Measurements from ENCODE around the gene SUV39H2.
"Not testable (repeated sequence)": the region's sequence is repeated elsewhere in the genome, so short reads cannot be mapped to it uniquely, and the experiment has no call there.

Gene SUV39H2

GRCh38 chr10:14878266-14879123 is at the start of gene SUV39H2:
Gene SUV39H2 (plus strand): TSS chr10:14878866. CDS start chr10:14878889, 23 bp downstream.
- DNase-seq, result peak; percentile 66

GRCh38 chr10:14833106-14833505 is 45.6 kb upstream of the SUV39H2 start:
- DNase-seq, result no peak

- DNase-seq, result no peak
These were observed 42.5 kb upstream of the SUV39H2 start for GRCh38 chr10:14836208-14836607.

- DNase-seq, result no peak
These were observed 41.5 kb upstream of the SUV39H2 start for GRCh38 chr10:14837003-14837756.

- DNase-seq, result peak; percentile 94
These were observed 40.7 kb upstream of the SUV39H2 start, which contains the start of the genes CDNF, HSPA14 and MSANTD7 for GRCh38 chr10:14837757-14838581. Gene CDNF (minus strand): TSS chr10:14838037. CDS start chr10:14837946, 91 bp downstream. Gene HSPA14 (plus strand): TSS chr10:14838306. CDS start chr10:14838403, 97 bp downstream. Gene MSANTD7 (plus strand): TSS chr10:14838306. CDS start chr10:14842285, 3,979 bp downstream.

GRCh38 chr10:14838582-14839304 is 39.9 kb upstream of the SUV39H2 start:
- no peak for DNase-seq

- no peak for DNase-seq
These were observed 39.4 kb upstream of the SUV39H2 start for GRCh38 chr10:14839305-14839695.

GRCh38 chr10:14840178-14840577 is 38.5 kb upstream of the SUV39H2 start:
- DNase-seq, result no peak

- no peak for DNase-seq
These were observed 35.2 kb upstream of the SUV39H2 start for GRCh38 chr10:14843327-14843988.

GRCh38 chr10:14844948-14845347 is 33.7 kb upstream of the SUV39H2 start:
- DNase-seq, result no peak

- DNase-seq, result no peak
These were observed 26.4 kb upstream of the SUV39H2 start for GRCh38 chr10:14852236-14852635.

- DNase-seq, result no peak
These were observed 23.2 kb upstream of the SUV39H2 start for GRCh38 chr10:14855453-14855852.

GRCh38 chr10:14858338-14858960 is 20.2 kb upstream of the SUV39H2 start:
- no peak for DNase-seq

GRCh38 chr10:14859043-14859442 is 19.6 kb upstream of the SUV39H2 start:
- DNase-seq, result no peak

GRCh38 chr10:14859775-14860174 is 18.9 kb upstream of the SUV39H2 start:
- DNase-seq, result no peak

- no peak for DNase-seq
These were observed 17.9 kb upstream of the SUV39H2 start for GRCh38 chr10:14860791-14861190.

- DNase-seq, result not testable (repeated sequence)
These were observed 14.2 kb upstream of the SUV39H2 start for GRCh38 chr10:14864466-14864865.

- DNase-seq, result not testable (repeated sequence)
These were observed 13.8 kb upstream of the SUV39H2 start for GRCh38 chr10:14864871-14865270.

GRCh38 chr10:14873090-14873760 is 5.4 kb upstream of the SUV39H2 start:
- DNase-seq, result no peak

- DNase-seq, result no peak
These were observed 2.7 kb upstream of the SUV39H2 start for GRCh38 chr10:14875941-14876340.
